GM12875 (cell line): ENCODE data around the gene BCL2L12.

ENCODE experiments used
- H3K4me3 ChIP-seq: one replicate; pipeline ENCODE4 v1.5.1; 2011; ENCODE audit warnings: low read depth, low read length, control low read depth
- CTCF ChIP-seq: IDR thresholded peaks from 2 replicates; pipeline ENCODE4 v1.5.1; 2011; ENCODE audit warnings: low read depth, mild to moderate bottlenecking, control low read depth, inconsistent platforms, low read length, moderate library complexity, borderline replicate concordance; ENCODE audit not compliant: insufficient read depth

Gene BCL2L12

GRCh38 chr19:49696115-49696514 is 30.4 kb downstream of the BCL2L12 start:
- TF ChIP-seq CTCF: no peak

GRCh38 chr19:49696865-49697264 is 31.1 kb downstream of the BCL2L12 start:
- TF ChIP-seq CTCF: no peak

More at GRCh38 chr19:49696115-49696514, 30.4 kb downstream of the BCL2L12 start:
- H3K4me3 ChIP-seq: no peak overlapping the region

GRCh38 chr19:49699364-49699763 is 33.6 kb downstream of the BCL2L12 start:
- no peak for TF ChIP-seq CTCF

More at GRCh38 chr19:49696865-49697264, 31.1 kb downstream of the BCL2L12 start:
- H3K4me3 ChIP-seq: no peak overlapping the region

GRCh38 chr19:49700563-49700962 is 34.8 kb downstream of the BCL2L12 start:
- no peak for TF ChIP-seq CTCF
- H3K4me3 ChIP-seq: no peak overlapping the region

More at GRCh38 chr19:49699364-49699763, 33.6 kb downstream of the BCL2L12 start:
- H3K4me3 ChIP-seq: no peak overlapping the region

- no peak overlapping the region for H3K4me3 ChIP-seq
- no peak for TF ChIP-seq CTCF
Measured at GRCh38 chr19:49701271-49701786, 35.6 kb downstream of the BCL2L12 start.

GRCh38 chr19:49704888-49705642 is 39.3 kb downstream of the BCL2L12 start:
- H3K4me3 ChIP-seq: no peak overlapping the region
- no peak for TF ChIP-seq CTCF

- no peak for TF ChIP-seq CTCF
Measured at GRCh38 chr19:49705919-49706318, 40.2 kb downstream of the BCL2L12 start.

More at GRCh38 chr19:49705919-49706318, 40.2 kb downstream of the BCL2L12 start:
- H3K4me3 ChIP-seq: no peak overlapping the region
